ENCODE results near the gene SGSM1. TPM values are rescaled to one million over a fixed set of nuclear protein-coding genes. Genes with fewer than 3 reads are reported as not detected.

The SGSM1 gene
- total and polyA plus RNA-seq, 9 of the 15 experiments (the other 6 are each of a cell fraction or from before 2014, with no cell fraction given), result not detected

- Histone ChIP-seq H3K9me1 (ENCODE audit: control insufficient read depth, insufficient read depth, low read length) (no peaks in the 10 kb centered on the region), H3K79me2 (ENCODE audit: control insufficient read depth, insufficient read depth, low read length) (no peaks in the 10 kb centered on the region), H3K27me3 (ENCODE audit: control insufficient read depth in 2 of 2, insufficient read depth in 2 of 2, low read length in 2 of 2) (peaks cover 0 to 18% of the 10 kb centered on the region in 2 experiments; a peak in 2 of 5 replicates), H3K36me3 (ENCODE audit: control insufficient read depth, insufficient read depth, low read length) (no peaks in the 10 kb centered on the region), H3K9ac (ENCODE audit: insufficient read depth in 1 of 2, low read depth in 2 of 2, low read length in 2 of 2) (no peak overlapping the region), H3K4me1 (replicated peaks in 1 of 2; ENCODE audit: control insufficient read depth in 2 of 2, insufficient read depth in 2 of 2, low read length in 2 of 2) (peaks cover 0 to 17% of the 10 kb centered on the region in 2 experiments; a peak in 3 of 5 replicates), H3K27ac (ENCODE audit: extremely low read depth, low read depth, low read length) (no peak overlapping the region), H4K20me1 (replicated peaks; ENCODE audit: control insufficient read depth, insufficient read depth, low read length) (no peaks in the 10 kb centered on the region), H3K4me3 (no peak overlapping the region), H2AFZ (ENCODE audit: low read depth, low read length) (no peak overlapping the region), H3K9me3 (replicated peaks; ENCODE audit: control insufficient read depth, insufficient read depth, low read depth, low read length) (no peaks in the 10 kb centered on the region), H3K4me2 (ENCODE audit: insufficient read depth, low read length) (no peak overlapping the region)
- ChIA-PET POLR2A (interaction anchor here (0.5 to 0.8 kb wide), 2 partner anchors 92 kb away, joined by 3 to 4 read pairs; no protein-coding TSS in a partner anchor), CTCF (ENCODE audit: low intra/inter-chr PET ratio) (no interaction called here)
- intact Hi-C loops (cut with micrococcal nuclease), result no loop called here
- no TSS peak for BruUV-seq (replicated peaks)
- WGBS (ENCODE audit: insufficient coverage, low coverage, missing lambda C conversion rate), result 1% methylated on average over 13 of the region's 13 CpGs
- in situ Hi-C loops (cut with MboI), result loop anchor here (5.0 kb wide), 1 partner anchor 94 kb away; no protein-coding TSS in a partner anchor
- FAIRE-seq, result no peak
- no peak for TF ChIP-seq THAP12 (CRISPR knock-in tag; IDR thresholded peaks at IDR 0.05)
- no peak for TF ChIP-seq ZNF41 (CRISPR knock-in tag; conservative IDR thresholded peaks at IDR 0.05)
- 0 out of 2 replicates have a peak, but pooled peaks have one; percentile 31 for TF ChIP-seq L3MBTL2 (IDR thresholded peaks at IDR 0.05)
- peak; percentile 28 for TF ChIP-seq ZFP36 (IDR thresholded peaks at IDR 0.05; ENCODE audit: low read depth, low read length, partially characterized antibody)
- peak; percentile 55 for TF ChIP-seq RBM25 (IDR thresholded peaks at IDR 0.05; ENCODE audit: low read depth, low read length, severe bottlenecking)
- TF ChIP-seq ZNF431 (CRISPR knock-in tag; IDR thresholded peaks at IDR 0.05), result no peak
- no peak for ATAC-seq
- peak in 1 of 4 experiments; percentile 2 for DNase-seq (ENCODE audit: extremely low read depth in 1 of 4, low spot score in 3 of 4)
These were observed 142.6 kb downstream of the SGSM1 start for GRCh38 chr22:24948356-24949202.
